Measurements from ENCODE around the gene OSBPL9. TPM values are rescaled to one million over a fixed set of nuclear protein-coding genes. Genes with fewer than 3 reads are reported as not detected.

Gene OSBPL9
- total and polyA plus RNA-seq, 2 donors (not counting 1 experiment from before 2014, with no cell fraction given) = 23.1 to 59.6 TPM

- peaks cover 2% of the 10 kb centered on the region for H3K9me3 Mint-ChIP-seq (ENCODE audit: insufficient read depth)
- Histone ChIP-seq H3K4me2 (replicated peaks; ENCODE audit: low read depth, low read length, poor library complexity, severe bottlenecking) (no peak overlapping the region), H3K27me3 (replicated peaks in 1 of 4; ENCODE audit: control extremely low read depth in 1 of 4, control insufficient read depth in 3 of 4, insufficient read depth in 4 of 4, low read length in 3 of 4) (no peaks in the 10 kb centered on the region), H3K27ac (ENCODE audit: low read length in 2 of 2) (no peak overlapping the region), H2AFZ (ENCODE audit: insufficient read depth, low read depth, low read length, poor library complexity, severe bottlenecking) (no peak overlapping the region), H3K9me3 (ENCODE audit: control extremely low read depth in 1 of 3, control insufficient read depth in 2 of 3, insufficient read depth in 1 of 3, low read length in 2 of 3) (no peaks in the 10 kb centered on the region), H3K4me3 (ENCODE audit: control extremely low read depth in 1 of 5, extremely low read depth in 1 of 5, insufficient read depth in 1 of 5, low read depth in 2 of 5, low read length in 4 of 5) (no peak overlapping the region), H3K36me3 (replicated peaks in 1 of 2; ENCODE audit: control extremely low read depth in 1 of 2, control insufficient read depth in 1 of 2, extremely low read depth in 1 of 2, insufficient read depth in 2 of 2, low read length in 1 of 2) (peaks cover 1 to 7% of the 10 kb centered on the region in 2 experiments), H3K9ac (ENCODE audit: low read length) (no peak overlapping the region), H3K79me2 (ENCODE audit: control insufficient read depth, insufficient read depth, low read length) (peaks cover 42% of the 10 kb centered on the region), H4K20me1 (ENCODE audit: control insufficient read depth, insufficient read depth, low read length, poor library complexity, severe bottlenecking) (peaks cover 16% of the 10 kb centered on the region), H3K4me1 (ENCODE audit: control insufficient read depth in 2 of 2, insufficient read depth in 2 of 2, low read length in 2 of 2) (no peaks in the 10 kb centered on the region)
- H3K27me3 Mint-ChIP-seq = no peaks in the 10 kb centered on the region
- DNase-seq (no peak), ATAC-seq (ENCODE audit: low read depth) (no peak)
- CTCF ChIA-PET = no interaction called here
- H3K4me1 Mint-ChIP-seq = peaks cover 3% of the 10 kb centered on the region
- H3K4me3 Mint-ChIP-seq = no peak overlapping the region
- H3K27ac Mint-ChIP-seq = no peak overlapping the region
- no CpG with 5 or more reads among the region's 1 CpG for WGBS (ENCODE audit: insufficient coverage)
- POLR2A ChIA-PET = no interaction called here
- no peak for TF ChIP-seq CTCF (IDR thresholded peaks at IDR 0.05)
- TF ChIP-seq EZH2 (IDR thresholded peaks at IDR 0.05; ENCODE audit: borderline replicate concordance, insufficient read depth, low read depth, low read length, poor library complexity, severe bottlenecking) = no peak
- intact Hi-C loops (cut with micrococcal nuclease) = no loop called here
Observed at GRCh38 chr1:51650198-51650597, 33.3 kb downstream of the OSBPL9 start.

DNA sequence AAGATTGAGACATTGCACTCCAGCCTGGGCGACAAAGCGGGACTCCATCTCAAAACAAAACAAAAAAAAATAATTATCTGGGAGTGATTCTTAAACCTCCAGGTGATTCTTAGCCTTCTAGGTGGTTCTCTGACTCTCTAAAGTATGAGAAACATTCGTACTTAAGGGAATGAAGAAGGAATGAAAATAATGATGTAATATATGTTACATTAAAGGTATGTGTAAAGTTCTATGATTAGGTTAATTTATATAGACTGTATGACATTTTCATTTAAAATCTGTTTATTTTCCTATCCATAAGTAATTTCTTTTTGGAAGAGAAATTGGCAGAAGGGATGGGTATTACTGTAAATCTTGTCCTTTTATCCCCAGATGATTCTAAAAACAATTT lies 34.7 kb downstream of the OSBPL9 start:
- Histone ChIP-seq H3K79me2 (ENCODE audit: control insufficient read depth, insufficient read depth, low read length) (peaks cover 35% of the 10 kb centered on the region), H2AFZ (ENCODE audit: insufficient read depth, low read depth, low read length, poor library complexity, severe bottlenecking) (no peak overlapping the region), H3K4me3 (ENCODE audit: control extremely low read depth in 1 of 5, extremely low read depth in 1 of 5, insufficient read depth in 1 of 5, low read depth in 2 of 5, low read length in 4 of 5) (no peak overlapping the region), H4K20me1 (ENCODE audit: control insufficient read depth, insufficient read depth, low read length, poor library complexity, severe bottlenecking) (peaks cover 12% of the 10 kb centered on the region), H3K27ac (ENCODE audit: low read length in 2 of 2) (no peak overlapping the region), H3K9me3 (ENCODE audit: control extremely low read depth in 1 of 3, control insufficient read depth in 2 of 3, insufficient read depth in 1 of 3, low read length in 2 of 3) (no peaks in the 10 kb centered on the region), H3K4me2 (replicated peaks; ENCODE audit: low read depth, low read length, poor library complexity, severe bottlenecking) (no peak overlapping the region), H3K27me3 (replicated peaks in 1 of 4; ENCODE audit: control extremely low read depth in 1 of 4, control insufficient read depth in 3 of 4, insufficient read depth in 4 of 4, low read length in 3 of 4) (no peaks in the 10 kb centered on the region), H3K36me3 (replicated peaks in 1 of 2; ENCODE audit: control extremely low read depth in 1 of 2, control insufficient read depth in 1 of 2, extremely low read depth in 1 of 2, insufficient read depth in 2 of 2, low read length in 1 of 2) (peaks cover 1 to 11% of the 10 kb centered on the region in 2 experiments), H3K9ac (ENCODE audit: low read length) (no peak overlapping the region), H3K4me1 (ENCODE audit: control insufficient read depth in 2 of 2, insufficient read depth in 2 of 2, low read length in 2 of 2) (no peaks in the 10 kb centered on the region)
- H3K4me3 Mint-ChIP-seq = no peak overlapping the region
- no peaks in the 10 kb centered on the region for H3K27me3 Mint-ChIP-seq
- no peaks in the 10 kb centered on the region for H3K9me3 Mint-ChIP-seq (ENCODE audit: insufficient read depth)
- ATAC-seq (ENCODE audit: low read depth) = no peak
- no peak overlapping the region for H3K27ac Mint-ChIP-seq
- TF ChIP-seq EZH2 (IDR thresholded peaks at IDR 0.05; ENCODE audit: borderline replicate concordance, insufficient read depth, low read depth, low read length, poor library complexity, severe bottlenecking) = no peak
- no peak for TF ChIP-seq CTCF (IDR thresholded peaks at IDR 0.05)
- DNase-seq = no peak
- no CpG with 5 or more reads among the region's 3 CpGs for WGBS (ENCODE audit: insufficient coverage)
- H3K4me1 Mint-ChIP-seq = peaks cover 3% of the 10 kb centered on the region
- POLR2A ChIA-PET = no interaction called here
- CTCF ChIA-PET = no interaction called here
- intact Hi-C loops (cut with micrococcal nuclease) = no loop called here

All from B cell (primary cell).